Endodermal cell (in vitro differentiated cells): ENCODE results near the gene DHODH. TPM values are rescaled to one million over a fixed set of nuclear protein-coding genes. Genes with fewer than 3 reads are reported as not detected.
A peak's percentile ranks its signal among the peaks of the same experiment; 100 is the strongest.
"Not testable (repeated sequence)": the region's sequence is repeated elsewhere in the genome, so short reads cannot be mapped to it uniquely, and the experiment has no call there.

Source experiments
- DNase-seq: peaks from one replicate; pipeline ENCODE4 v3.0.0-alpha.2; 2017
- H3K27ac ChIP-seq: 2 replicates; pipeline ENCODE4 v1.5.1; 2013; ENCODE audit warnings: mild to moderate bottlenecking, low read depth, low read length, moderate library complexity
- H3K27me3 ChIP-seq: 2 replicates; pipeline ENCODE4 v1.6.1; 2013; ENCODE audit warnings: mild to moderate bottlenecking, low read length, moderate library complexity; ENCODE audit not compliant: insufficient read depth, control insufficient read depth, poor library complexity, severe bottlenecking
- H3K36me3 ChIP-seq: 2 replicates; pipeline ENCODE4 v1.7.0; 2013; ENCODE audit warnings: mild to moderate bottlenecking, low read length, moderate library complexity; ENCODE audit not compliant: control insufficient read depth, insufficient read depth
- H3K4me1 ChIP-seq: one replicate; pipeline ENCODE4 v1.7.0; 2013; ENCODE audit warnings: low read length; ENCODE audit not compliant: control insufficient read depth, insufficient read depth
- H3K4me3 ChIP-seq: 2 replicates; pipeline ENCODE4 v1.5.1; 2013; ENCODE audit warnings: mild to moderate bottlenecking, low read length, moderate library complexity
- H3K9ac ChIP-seq: 2 replicates; pipeline ENCODE4 v1.6.1; 2013; ENCODE audit warnings: mild to moderate bottlenecking, low read length, moderate library complexity; ENCODE audit not compliant: poor library complexity, severe bottlenecking; ENCODE audit errors: extremely low read depth
- H3K9me3 ChIP-seq: 2 replicates; pipeline ENCODE4 v1.6.1; 2013; ENCODE audit warnings: mild to moderate bottlenecking, low read length, moderate library complexity; ENCODE audit not compliant: control insufficient read depth
- H3K27ac Mint-ChIP-seq: 2 replicates; pipeline ENCODE4 v1.8.0; 2020; ENCODE audit warnings: mixed read lengths
- H3K27me3 Mint-ChIP-seq: 2 replicates; pipeline ENCODE4 v1.8.0; 2021; ENCODE audit warnings: mild to moderate bottlenecking, mixed read lengths; ENCODE audit not compliant: insufficient read depth
- H3K36me3 Mint-ChIP-seq: 2 replicates; pipeline ENCODE4 v1.8.0; 2020; ENCODE audit warnings: low read depth, mixed read lengths
- H3K4me1 Mint-ChIP-seq: 2 replicates; pipeline ENCODE4 v1.8.0; 2020; ENCODE audit warnings: mixed read lengths
- H3K4me3 Mint-ChIP-seq: 2 replicates; pipeline ENCODE4 v1.8.0; 2020; ENCODE audit warnings: mild to moderate bottlenecking, moderate library complexity, mixed read lengths
- H3K9me3 Mint-ChIP-seq: 2 replicates; pipeline ENCODE4 v1.8.0; 2020; ENCODE audit warnings: mild to moderate bottlenecking, mixed read lengths
- CTCF ChIP-seq: fragments of 200-600 bp; sonication (generic); conservative IDR thresholded peaks from 2 replicates; pipeline ENCODE4 v1.5.0; 2021; ENCODE audit warnings: antibody characterized with exemption, mild to moderate bottlenecking
- WGBS, 2 experiments: methylation state at CpG; one replicate each; pipeline versions ENCODE4 v1.1.5 to v1.1.7; 2013; ENCODE audit warnings: missing lambda C conversion rate in 2 of 2, mixed read lengths in 1 of 2; ENCODE audit not compliant: insufficient coverage in 1 of 2, insufficient read length in 1 of 2; 5-methylcytosine and 5-hydroxymethylcytosine counted together
- total RNA-seq, 2 donors: library from RNA; stranded (reverse); fragmentation: NEBNext Ultra II Directional in 1 of 2; extraction: Animal tissue kit (Norgen Biotek cat#: 25700) in 1 of 2; gene quantifications; 2 replicates in 1 of 2; 3 replicates in 1 of 2; pipeline ENCODE4 v1.2.1, GENCODE V29; 2021

The DHODH gene
- total RNA-seq, 2 donors from 2014 or later = 15.5 to 17.4 TPM

DNA sequence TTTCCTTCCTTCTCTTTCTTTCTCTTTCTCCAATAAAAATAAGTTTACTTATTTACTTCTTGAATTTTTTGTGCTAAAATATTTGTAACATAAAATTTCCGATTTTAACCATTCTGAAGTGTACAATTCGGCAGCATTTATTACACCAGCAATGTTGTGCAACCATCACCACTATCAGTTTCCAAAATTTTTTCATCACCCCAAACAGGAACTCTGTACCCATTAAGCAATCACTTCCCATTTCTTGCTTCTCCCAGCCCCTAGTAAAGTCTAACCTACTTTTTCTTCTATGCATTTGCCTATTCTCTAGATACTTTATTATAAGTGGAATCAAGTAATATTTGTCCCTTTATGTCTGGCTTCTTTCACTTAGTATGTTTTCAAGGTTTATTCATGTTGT lies 43.3 kb downstream of the DHODH start:
- H3K9me3 ChIP-seq = no peaks in the 10 kb centered on the region

GRCh38 chr16:72054254-72054847 lies 45.8 kb downstream of the DHODH start, which contains the start of gene HP:
Gene HP (plus strand): TSS chr16:72054505. CDS start chr16:72054653, 148 bp downstream.
- not testable (repeated sequence) for H3K27me3 ChIP-seq, H3K36me3 ChIP-seq, H3K4me1 ChIP-seq, H3K27ac ChIP-seq, H3K27me3 Mint-ChIP-seq, H3K4me3 Mint-ChIP-seq, DNase-seq, H3K36me3 Mint-ChIP-seq, H3K9ac ChIP-seq, H3K9me3 Mint-ChIP-seq, H3K9me3 ChIP-seq
- Mint-ChIP-seq H3K4me1 (peaks cover 23% of the 10 kb centered on the region), H3K27ac (peak within 1 kb of the TSS; percentile 61)
- H3K4me3 ChIP-seq = peak within 1 kb of the TSS; percentile 57
- WGBS, 2 experiments = 69 to 87% methylated on average over 2 to 5 of the region's 5 CpGs

More for the DNA sequence above, 43.3 kb downstream of the DHODH start:
- H3K36me3 ChIP-seq = no peaks in the 10 kb centered on the region
- no peak overlapping the region for H3K9ac ChIP-seq
- no peaks in the 10 kb centered on the region for H3K4me1 ChIP-seq
- TF ChIP-seq CTCF = no peak
- H3K27me3 ChIP-seq = no peaks in the 10 kb centered on the region
- Mint-ChIP-seq H3K36me3 (no peaks in the 10 kb centered on the region), H3K9me3 (peaks cover 7% of the 10 kb centered on the region), H3K4me3 (no peak overlapping the region), H3K27me3 (no peaks in the 10 kb centered on the region), H3K27ac (no peak overlapping the region), H3K4me1 (peaks cover 18% of the 10 kb centered on the region)
- H3K4me3 ChIP-seq = no peak overlapping the region
- DNase-seq = no peak
- 96% methylated on average over 2 of the region's 2 CpGs; no CpG with 5 or more reads in 1 of the 2 experiments for WGBS, 2 experiments
- H3K27ac ChIP-seq = no peak overlapping the region

- Mint-ChIP-seq H3K4me3 (no peak overlapping the region), H3K9me3 (no peaks in the 10 kb centered on the region), H3K36me3 (no peaks in the 10 kb centered on the region), H3K27me3 (peaks cover 1% of the 10 kb centered on the region), H3K27ac (no peak overlapping the region), H3K4me1 (peaks cover 23% of the 10 kb centered on the region)
- Histone ChIP-seq H3K9me3 (no peaks in the 10 kb centered on the region), H3K27ac (no peak overlapping the region), H3K36me3 (no peaks in the 10 kb centered on the region), H3K9ac (no peak overlapping the region), H3K4me1 (no peaks in the 10 kb centered on the region), H3K27me3 (no peaks in the 10 kb centered on the region), H3K4me3 (no peak overlapping the region)
- no peak for TF ChIP-seq CTCF
- DNase-seq = no peak
- 90 to 94% methylated on average over 3 to 4 of the region's 4 CpGs for WGBS, 2 experiments
These were observed 47.4 kb downstream of the DHODH start for GRCh38 chr16:72055911-72056310.

GRCh38 chr16:72057313-72057712 lies 48.8 kb downstream of the DHODH start:
- not testable (repeated sequence) for H3K9me3 ChIP-seq, H3K9me3 Mint-ChIP-seq, H3K36me3 ChIP-seq, H3K27me3 ChIP-seq, H3K27me3 Mint-ChIP-seq, H3K4me3 Mint-ChIP-seq, H3K27ac ChIP-seq, H3K36me3 Mint-ChIP-seq, DNase-seq, H3K27ac Mint-ChIP-seq, H3K4me3 ChIP-seq, H3K4me1 ChIP-seq, H3K9ac ChIP-seq
- peaks cover 34% of the 10 kb centered on the region for H3K4me1 Mint-ChIP-seq
- 81% methylated on average over 2 of the region's 6 CpGs; no CpG with 5 or more reads in 1 of the 2 experiments for WGBS, 2 experiments

DNA sequence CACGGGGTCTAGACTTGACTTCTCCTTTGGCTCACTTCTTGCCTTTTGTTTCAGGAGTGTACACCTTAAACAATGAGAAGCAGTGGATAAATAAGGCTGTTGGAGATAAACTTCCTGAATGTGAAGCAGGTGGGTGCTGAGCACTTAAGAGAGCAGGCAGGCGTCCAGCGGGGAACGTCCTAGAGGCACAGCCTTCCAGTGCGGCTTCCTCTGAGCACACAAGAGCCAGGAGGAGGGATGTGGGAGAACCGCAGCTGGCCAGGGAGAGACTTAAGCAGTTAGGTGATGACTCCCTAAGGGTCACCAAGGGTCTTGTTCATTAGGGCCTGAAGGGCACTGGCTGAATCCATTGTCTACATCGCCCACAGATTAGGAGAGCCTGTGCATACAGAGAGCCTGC lies 50.5 kb downstream of the DHODH start:
- DNase-seq, H3K27ac Mint-ChIP-seq, H3K9me3 Mint-ChIP-seq, H3K9me3 ChIP-seq, H3K4me3 ChIP-seq, H3K36me3 Mint-ChIP-seq, H3K36me3 ChIP-seq, H3K4me1 ChIP-seq, H3K9ac ChIP-seq, H3K4me3 Mint-ChIP-seq, H3K27ac ChIP-seq, H3K27me3 Mint-ChIP-seq, H3K27me3 ChIP-seq: not testable (repeated sequence)
- WGBS, 2 experiments = 90 to 93% methylated on average over 2 to 3 of the region's 7 CpGs
- H3K4me1 Mint-ChIP-seq = peaks cover 36% of the 10 kb centered on the region
